ENCODE results near the gene HMGB4.

The HMGB4 gene

GRCh38 chr1:33897092-33897725 lies 33.3 kb downstream of the HMGB4 start:
- no peak for DNase-seq

DNA sequence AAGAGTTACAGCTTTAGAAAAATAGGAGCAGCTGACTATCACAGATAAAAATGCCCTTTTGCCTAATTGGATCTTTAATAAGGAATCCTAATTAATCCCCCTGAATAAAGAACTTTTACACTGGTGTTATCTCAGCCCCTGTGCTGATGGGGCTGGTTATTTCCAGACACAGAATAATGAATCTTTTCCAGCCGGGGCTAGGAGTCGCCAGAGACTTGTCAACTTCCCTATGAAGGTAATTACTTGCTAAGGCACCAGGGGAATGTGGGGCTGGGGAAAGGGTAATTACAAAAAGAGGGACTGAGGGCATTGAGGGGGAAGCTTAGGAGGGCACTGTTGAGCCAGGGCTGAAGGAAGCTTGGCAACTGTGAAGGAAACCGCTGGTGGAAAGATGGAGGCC lies 34.5 kb downstream of the HMGB4 start:
- DNase-seq, result no peak

DNA sequence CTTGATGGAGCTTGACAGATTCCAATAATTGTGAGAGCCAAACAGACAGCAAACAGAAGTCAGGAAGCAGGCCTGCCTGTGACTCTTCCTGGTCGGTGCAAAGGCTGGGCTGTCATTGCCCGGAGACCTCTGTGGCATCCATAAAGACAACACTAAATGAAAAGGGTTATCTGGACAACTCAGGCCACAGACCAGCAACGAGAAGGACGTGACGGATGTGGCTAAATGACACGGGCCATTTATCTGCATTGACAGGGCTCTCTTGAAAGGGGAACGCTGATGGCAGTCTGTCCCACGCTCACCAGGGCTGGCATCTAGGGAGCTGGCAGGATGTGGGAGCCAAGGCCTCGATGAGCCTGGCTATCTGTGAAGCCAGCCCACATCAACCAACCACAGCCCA lies 35.0 kb downstream of the HMGB4 start:
- no peak for DNase-seq

DNA sequence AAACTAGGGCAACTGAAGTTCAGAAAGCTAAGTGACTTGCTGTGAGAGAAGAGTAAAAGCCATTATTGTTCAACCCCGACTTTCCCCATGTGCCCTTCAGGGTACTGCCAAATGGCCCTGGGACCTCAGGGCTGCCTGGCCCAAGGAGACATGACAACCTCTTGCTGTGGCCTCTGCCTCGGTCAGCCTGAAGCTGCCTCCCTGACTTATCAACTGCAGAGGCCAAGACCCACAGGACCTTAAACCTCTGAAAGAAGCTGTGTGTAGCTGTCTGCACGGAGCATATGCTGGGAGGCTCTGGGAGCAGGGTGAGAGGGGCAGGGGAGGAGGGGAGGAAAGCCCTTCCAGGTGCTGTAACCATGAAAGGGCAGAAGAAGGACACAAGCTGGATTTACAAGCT lies 35.9 kb downstream of the HMGB4 start:
- no peak for DNase-seq

GRCh38 chr1:33902486-33903209 lies 38.8 kb downstream of the HMGB4 start:
- DNase-seq, result no peak

- DNase-seq, result no peak
Measured at GRCh38 chr1:33903210-33903589, 39.3 kb downstream of the HMGB4 start.

DNA sequence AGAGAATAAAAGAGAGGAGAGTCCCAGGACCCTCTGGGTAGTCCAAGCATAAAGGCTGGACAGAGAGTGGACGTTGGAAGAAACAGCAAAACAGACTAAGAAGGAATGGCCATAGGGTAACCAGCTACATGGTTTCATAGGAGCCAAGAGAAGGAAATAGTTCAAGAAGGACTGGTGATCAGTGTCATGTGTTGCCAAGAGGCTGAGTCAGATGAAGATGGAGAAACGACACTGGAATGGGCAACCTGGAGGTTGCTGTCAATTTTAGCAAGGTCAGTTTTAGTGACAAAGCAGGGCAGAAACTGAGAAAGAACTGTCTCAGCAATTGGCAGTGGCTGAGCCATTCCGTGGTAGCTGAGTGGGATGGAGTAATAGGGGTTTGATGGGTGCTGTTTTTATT lies 41.4 kb downstream of the HMGB4 start:
- no peak for DNase-seq

- DNase-seq, result no peak
Measured at GRCh38 chr1:33906156-33906555, 42.3 kb downstream of the HMGB4 start.

- peak in 10 of 56 donors; percentile 5 to 38 (median 12) for DNase-seq
Measured at GRCh38 chr1:33908324-33908956, 44.6 kb downstream of the HMGB4 start.
